Measurements from ENCODE around the gene LDLRAD2.

Gene LDLRAD2

GRCh38 chr1:21857142-21857839, 45.2 kb downstream of the LDLRAD2 start:
- H3K36me3 ChIP-seq (replicated peaks; ENCODE audit: low read depth, low read length) = no peaks in the 10 kb centered on the region

GRCh38 chr1:21857840-21858670, 46.0 kb downstream of the LDLRAD2 start:
- Histone ChIP-seq H3K4me1 (ENCODE audit: low read length) (peaks cover 3% of the 10 kb centered on the region), H3K36me3 (replicated peaks; ENCODE audit: low read depth, low read length) (no peaks in the 10 kb centered on the region), H3K27me3 (ENCODE audit: low read depth, low read length) (no peaks in the 10 kb centered on the region), H3K79me2 (ENCODE audit: low read length) (no peaks in the 10 kb centered on the region), H3K27ac (ENCODE audit: low read length) (no peak overlapping the region), H3K9ac (ENCODE audit: low read length) (no peak overlapping the region), H2AFZ (ENCODE audit: low read depth, low read length) (no peak overlapping the region), H3K9me3 (ENCODE audit: insufficient read depth, low read length) (no peaks in the 10 kb centered on the region), H4K20me1 (ENCODE audit: insufficient read depth, low read length) (no peaks in the 10 kb centered on the region), H3K4me2 (ENCODE audit: low read length) (no peak overlapping the region), H3K4me3 (ENCODE audit: low read length) (no peak overlapping the region)
- TF ChIP-seq, protein P1, sequence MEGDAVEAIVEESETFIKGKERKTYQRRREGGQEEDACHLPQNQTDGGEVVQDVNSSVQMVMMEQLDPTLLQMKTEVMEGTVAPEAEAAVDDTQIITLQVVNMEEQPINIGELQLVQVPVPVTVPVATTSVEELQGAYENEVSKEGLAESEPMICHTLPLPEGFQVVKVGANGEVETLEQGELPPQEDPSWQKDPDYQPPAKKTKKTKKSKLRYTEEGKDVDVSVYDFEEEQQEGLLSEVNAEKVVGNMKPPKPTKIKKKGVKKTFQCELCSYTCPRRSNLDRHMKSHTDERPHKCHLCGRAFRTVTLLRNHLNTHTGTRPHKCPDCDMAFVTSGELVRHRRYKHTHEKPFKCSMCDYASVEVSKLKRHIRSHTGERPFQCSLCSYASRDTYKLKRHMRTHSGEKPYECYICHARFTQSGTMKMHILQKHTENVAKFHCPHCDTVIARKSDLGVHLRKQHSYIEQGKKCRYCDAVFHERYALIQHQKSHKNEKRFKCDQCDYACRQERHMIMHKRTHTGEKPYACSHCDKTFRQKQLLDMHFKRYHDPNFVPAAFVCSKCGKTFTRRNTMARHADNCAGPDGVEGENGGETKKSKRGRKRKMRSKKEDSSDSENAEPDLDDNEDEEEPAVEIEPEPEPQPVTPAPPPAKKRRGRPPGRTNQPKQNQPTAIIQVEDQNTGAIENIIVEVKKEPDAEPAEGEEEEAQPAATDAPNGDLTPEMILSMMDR (IDR thresholded peaks at IDR 0.05; ENCODE audit: low read depth, low read length) = no peak
- no peak for TF ChIP-seq EZH2phosphoT487 (IDR thresholded peaks at IDR 0.05; ENCODE audit: low read depth)

More at GRCh38 chr1:21857142-21857839, 45.2 kb downstream of the LDLRAD2 start:
- Histone ChIP-seq H3K4me1 (ENCODE audit: low read length) (peaks cover 6% of the 10 kb centered on the region), H3K9ac (ENCODE audit: low read length) (no peak overlapping the region), H3K27ac (ENCODE audit: low read length) (no peak overlapping the region), H3K9me3 (ENCODE audit: insufficient read depth, low read length) (no peaks in the 10 kb centered on the region), H3K27me3 (ENCODE audit: low read depth, low read length) (no peaks in the 10 kb centered on the region), H4K20me1 (ENCODE audit: insufficient read depth, low read length) (no peaks in the 10 kb centered on the region), H3K79me2 (ENCODE audit: low read length) (no peaks in the 10 kb centered on the region), H3K4me2 (ENCODE audit: low read length) (no peak overlapping the region), H3K4me3 (ENCODE audit: low read length) (no peak overlapping the region), H2AFZ (ENCODE audit: low read depth, low read length) (no peak overlapping the region)
- TF ChIP-seq, protein P1 (IDR thresholded peaks at IDR 0.05; ENCODE audit: low read depth, low read length) = no peak
- TF ChIP-seq EZH2phosphoT487 (IDR thresholded peaks at IDR 0.05; ENCODE audit: low read depth) = no peak

DNA sequence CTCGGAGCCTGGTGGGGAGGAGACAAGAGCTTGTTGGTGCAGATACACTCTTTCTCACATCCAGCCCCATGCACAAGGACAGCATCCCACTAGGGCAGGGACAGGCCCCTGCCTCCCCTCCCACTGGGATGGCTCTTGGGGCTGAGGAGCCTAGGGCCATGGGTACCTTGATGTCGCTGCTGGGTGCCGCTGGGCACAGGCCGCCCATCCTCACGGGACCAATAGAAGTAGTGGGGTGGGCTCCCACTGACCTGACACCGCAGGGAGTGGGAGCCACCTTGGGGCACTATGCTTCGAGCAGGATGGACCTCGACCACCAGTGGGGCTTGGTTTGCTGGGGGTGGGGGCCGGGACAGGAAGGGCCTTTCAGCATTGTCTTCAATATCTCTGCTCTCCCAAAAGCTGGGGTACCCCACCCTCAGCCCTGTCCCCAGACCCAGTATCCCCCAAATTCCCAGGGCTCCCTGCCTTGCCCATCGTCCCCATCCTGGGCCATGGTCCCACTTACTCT, 47.7 kb downstream of the LDLRAD2 start:
- Histone ChIP-seq H3K27ac (ENCODE audit: low read length) (no peak overlapping the region), H3K9me3 (ENCODE audit: insufficient read depth, low read length) (no peaks in the 10 kb centered on the region), H2AFZ (ENCODE audit: low read depth, low read length) (no peak overlapping the region)

More for the DNA sequence above, 47.7 kb downstream of the LDLRAD2 start:
- Histone ChIP-seq H3K79me2 (ENCODE audit: low read length) (no peaks in the 10 kb centered on the region), H3K27me3 (ENCODE audit: low read depth, low read length) (no peaks in the 10 kb centered on the region), H3K4me1 (ENCODE audit: low read length) (no peaks in the 10 kb centered on the region), H4K20me1 (ENCODE audit: insufficient read depth, low read length) (no peaks in the 10 kb centered on the region), H3K36me3 (replicated peaks; ENCODE audit: low read depth, low read length) (no peaks in the 10 kb centered on the region), H3K9ac (ENCODE audit: low read length) (no peak overlapping the region), H3K4me2 (ENCODE audit: low read length) (no peak overlapping the region), H3K4me3 (ENCODE audit: low read length) (no peak overlapping the region)
- TF ChIP-seq EZH2phosphoT487 (IDR thresholded peaks at IDR 0.05; ENCODE audit: low read depth) = no peak
- TF ChIP-seq, protein P1 (IDR thresholded peaks at IDR 0.05; ENCODE audit: low read depth, low read length) = no peak

All from OCI-LY3 (cell line).